ENCODE data around the gene SYNGR3.
A peak's percentile ranks its signal among the peaks of the same experiment; 100 is the strongest.

SYNGR3 gene

DNA sequence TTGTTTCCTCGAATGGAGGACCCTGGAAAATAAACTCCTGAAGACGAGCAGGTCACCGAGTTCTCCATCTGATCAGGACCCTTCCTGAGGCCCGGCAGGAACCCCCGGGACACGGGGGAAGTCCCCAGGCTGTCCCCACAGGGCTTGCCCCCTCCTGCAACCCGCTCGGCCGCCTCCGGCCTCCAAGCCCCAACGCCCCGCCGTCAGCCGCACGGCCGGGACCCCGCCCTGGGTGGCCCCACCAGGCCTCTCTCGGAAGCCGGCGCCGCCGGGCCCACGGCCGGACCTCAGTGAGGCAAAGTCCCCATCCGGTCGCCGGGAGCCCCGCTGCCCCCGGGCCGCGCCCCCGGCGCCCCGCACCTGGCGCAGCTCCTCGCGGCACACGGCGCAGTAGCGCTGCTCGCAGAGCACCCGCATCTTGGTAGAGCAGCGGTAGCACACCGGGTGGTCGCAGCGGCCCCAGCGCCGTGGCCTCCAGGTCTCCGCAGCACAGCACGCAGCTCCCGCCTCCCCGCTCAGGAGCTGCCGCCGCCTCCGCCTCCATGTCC lies 19.5 kb downstream of the SYNGR3 start:
- TF ChIP-seq, protein P1, sequence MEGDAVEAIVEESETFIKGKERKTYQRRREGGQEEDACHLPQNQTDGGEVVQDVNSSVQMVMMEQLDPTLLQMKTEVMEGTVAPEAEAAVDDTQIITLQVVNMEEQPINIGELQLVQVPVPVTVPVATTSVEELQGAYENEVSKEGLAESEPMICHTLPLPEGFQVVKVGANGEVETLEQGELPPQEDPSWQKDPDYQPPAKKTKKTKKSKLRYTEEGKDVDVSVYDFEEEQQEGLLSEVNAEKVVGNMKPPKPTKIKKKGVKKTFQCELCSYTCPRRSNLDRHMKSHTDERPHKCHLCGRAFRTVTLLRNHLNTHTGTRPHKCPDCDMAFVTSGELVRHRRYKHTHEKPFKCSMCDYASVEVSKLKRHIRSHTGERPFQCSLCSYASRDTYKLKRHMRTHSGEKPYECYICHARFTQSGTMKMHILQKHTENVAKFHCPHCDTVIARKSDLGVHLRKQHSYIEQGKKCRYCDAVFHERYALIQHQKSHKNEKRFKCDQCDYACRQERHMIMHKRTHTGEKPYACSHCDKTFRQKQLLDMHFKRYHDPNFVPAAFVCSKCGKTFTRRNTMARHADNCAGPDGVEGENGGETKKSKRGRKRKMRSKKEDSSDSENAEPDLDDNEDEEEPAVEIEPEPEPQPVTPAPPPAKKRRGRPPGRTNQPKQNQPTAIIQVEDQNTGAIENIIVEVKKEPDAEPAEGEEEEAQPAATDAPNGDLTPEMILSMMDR (IDR thresholded peaks at IDR 0.05) = no peak

DNA sequence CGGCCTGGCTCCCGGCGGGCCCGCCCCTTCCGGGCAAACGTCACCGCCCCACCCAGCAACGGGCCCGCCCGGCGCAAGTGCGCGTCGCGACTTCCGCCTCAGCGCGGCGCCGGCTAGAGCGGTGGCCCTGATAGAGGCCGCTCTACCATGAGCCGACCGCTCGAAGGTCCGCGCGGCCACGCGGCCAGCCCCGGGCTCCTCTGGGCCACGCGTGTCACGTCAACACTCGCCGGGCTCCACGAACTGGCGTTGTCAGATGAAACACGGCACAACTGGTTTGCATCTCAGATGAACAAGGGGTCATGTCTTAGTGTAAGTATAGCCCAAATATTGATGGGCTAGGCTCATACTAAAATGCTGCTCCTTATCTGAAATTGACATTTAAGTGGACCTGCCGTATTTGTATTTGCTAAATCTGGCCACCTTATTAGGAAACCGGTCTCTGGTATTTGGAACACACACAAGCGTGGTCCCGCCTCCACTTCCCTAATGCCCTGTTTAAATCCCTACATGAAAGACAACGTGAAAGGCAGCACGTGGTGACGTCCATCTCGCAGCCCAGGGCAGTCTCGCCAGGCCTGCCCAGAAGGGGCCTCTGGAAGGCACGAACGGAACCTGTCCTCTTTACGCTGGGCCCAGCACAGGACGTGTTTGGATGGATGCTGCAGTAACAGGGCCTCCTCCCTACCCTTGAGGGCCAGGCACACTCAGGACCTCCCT lies 20.2 kb downstream of the SYNGR3 start, which contains the start of gene ZNF598:
Gene ZNF598, minus strand, starts transcription at position 31 of the 720 bp plus-strand sequence.
- TF ChIP-seq, protein P1 (IDR thresholded peaks at IDR 0.05) = no peak

DNA sequence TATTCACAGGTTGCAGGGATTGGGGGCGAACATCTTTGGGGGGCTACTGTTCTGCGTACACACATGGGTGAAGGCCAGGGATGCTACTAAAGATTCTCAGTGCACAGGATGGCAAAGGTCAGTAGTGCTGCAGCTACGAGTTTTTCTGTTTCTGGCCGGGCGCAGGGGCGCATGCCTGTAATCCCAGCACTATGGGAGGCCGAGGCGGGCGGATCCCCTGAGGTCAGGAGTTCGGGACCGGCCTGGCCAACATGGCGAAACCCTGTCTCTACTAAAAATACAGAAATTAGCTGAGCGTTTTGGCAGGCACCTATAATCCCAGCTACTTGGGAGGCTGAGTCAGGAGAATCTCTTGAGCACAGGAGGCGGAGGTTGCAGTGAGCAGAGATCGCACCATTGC lies 23.8 kb downstream of the SYNGR3 start:
- TF ChIP-seq, protein P1 (IDR thresholded peaks at IDR 0.05) = no peak

DNA sequence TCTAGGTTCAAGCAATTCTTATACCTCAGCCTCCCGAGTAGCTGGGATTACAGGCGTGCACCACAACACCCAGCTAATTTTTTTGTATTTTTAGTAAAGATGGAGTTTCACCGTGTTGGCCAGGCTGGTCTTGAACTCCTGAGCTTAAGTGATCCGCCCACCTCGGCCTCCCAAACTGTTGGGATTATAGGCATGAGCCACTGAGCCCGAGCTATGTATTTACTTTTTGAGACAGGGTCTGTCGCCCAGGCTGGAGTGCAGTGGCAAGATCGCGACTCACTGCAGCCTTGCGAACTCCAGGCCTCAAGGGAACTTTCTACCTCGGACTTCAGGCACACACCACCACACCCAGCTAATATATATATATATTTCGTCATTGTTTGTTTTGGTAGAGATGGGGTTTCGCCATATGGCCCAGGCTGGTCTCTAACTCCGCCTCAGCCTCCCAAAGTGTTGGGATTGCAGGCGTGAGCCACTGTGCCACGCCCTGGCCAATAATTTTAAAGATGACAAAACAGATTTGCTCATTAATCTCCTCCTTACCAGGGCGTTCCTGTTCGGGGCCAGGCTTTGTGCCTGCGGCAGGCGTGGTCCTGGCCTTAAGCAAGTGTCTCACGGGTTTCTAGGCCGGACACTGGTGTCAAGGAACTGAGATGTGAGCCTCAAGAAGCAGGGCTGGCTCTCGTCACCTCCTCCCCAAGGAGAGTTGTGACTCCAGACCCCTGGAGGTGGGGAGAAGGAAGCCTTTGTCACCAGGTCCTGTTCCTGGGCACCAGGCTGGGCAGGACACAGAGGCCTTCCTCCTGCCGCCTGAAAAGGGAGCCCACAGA lies 25.6 kb downstream of the SYNGR3 start:
- TF ChIP-seq, protein P1 (IDR thresholded peaks at IDR 0.05) = no peak

DNA sequence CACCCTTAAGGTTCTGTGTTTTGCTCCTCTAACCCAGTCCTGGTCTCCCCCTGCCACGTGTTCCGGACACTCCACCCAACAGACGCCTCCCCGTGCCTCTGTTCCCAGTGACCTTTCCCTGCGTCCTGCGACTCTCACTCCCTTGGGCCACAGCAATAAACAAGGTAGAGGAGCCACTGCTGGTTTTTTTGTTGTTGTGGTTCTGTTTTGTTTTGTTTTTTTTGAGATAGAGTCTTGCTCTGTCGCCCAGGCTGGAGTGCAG lies 26.1 kb downstream of the SYNGR3 start:
- TF ChIP-seq, protein P1 (IDR thresholded peaks at IDR 0.05) = no peak

DNA sequence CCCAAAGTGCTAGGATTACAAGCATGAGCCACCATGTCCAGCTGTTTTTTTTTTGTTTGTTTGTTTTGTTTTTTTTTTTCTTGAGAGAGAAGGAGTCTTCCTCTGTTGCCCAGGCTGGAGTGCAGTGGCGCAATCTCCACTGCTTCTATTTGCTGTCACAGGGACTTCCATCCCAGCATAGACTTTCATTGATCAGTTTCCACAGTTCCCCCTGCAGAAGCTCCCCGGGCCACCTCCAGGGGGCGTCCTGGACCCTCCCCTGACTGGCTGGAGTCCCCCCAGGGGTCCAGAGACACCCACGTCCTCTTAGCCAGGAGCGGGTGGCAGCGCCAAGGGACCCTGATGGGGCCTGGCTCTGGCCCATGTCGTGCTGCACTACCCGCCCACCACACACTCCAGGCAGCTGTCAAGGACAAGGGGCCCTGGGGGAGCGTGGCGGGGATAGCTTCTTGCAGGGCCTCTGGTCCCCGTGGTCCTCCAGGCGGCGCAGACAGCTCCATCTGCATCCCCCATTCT lies 26.7 kb downstream of the SYNGR3 start:
- TF ChIP-seq, protein P1 (IDR thresholded peaks at IDR 0.05) = peak; percentile 49

DNA sequence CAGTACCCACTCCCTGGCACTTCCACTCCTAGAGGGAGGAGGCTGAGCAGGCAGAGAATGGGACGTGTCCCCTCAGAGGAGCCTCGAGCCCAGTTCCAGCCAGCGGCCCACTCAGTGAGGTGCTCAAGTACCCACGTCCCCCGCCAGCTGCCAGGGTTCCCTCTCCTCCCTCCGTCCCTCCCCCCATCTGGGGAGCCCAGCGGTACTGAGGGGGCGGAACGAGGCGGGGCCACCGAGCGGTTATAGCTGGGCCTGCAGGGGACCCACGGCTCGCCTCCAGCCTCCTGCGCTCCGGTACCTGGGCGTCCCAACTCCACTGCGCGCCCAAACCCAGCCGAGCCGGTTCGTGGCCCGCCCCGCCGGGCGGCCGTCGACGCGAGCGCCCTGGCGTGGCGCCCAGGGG lies 29.7 kb downstream of the SYNGR3 start, which contains the start of gene NPW:
Gene NPW, plus strand, starts transcription at position 268 of the 403 bp plus-strand sequence.
- TF ChIP-seq, protein P1 (IDR thresholded peaks at IDR 0.05) = no peak
